H1 (cell line): ENCODE data around the gene TUBGCP3. TPM values are rescaled to one million over a fixed set of nuclear protein-coding genes. Genes with fewer than 3 reads are reported as not detected.

Experiments used
- TCF12 ChIP-seq: IDR thresholded peaks from 2 replicates; pipeline ENCODE4 v1.6.1; 2011; ENCODE audit warnings: low read depth, mild to moderate bottlenecking, low read length
- polyA plus RNA-seq, 7 experiments: library from polyadenylated mRNA; depleted of rRNA in 3 of 7; stranded (reverse) in 5 of 7; unstranded in 2 of 7; fragments of >200 nt in 5 of 7; fragments of 200-250 nt in 2 of 7; gene quantifications; 1 replicate in 5 of 7; 2 replicates in 1 of 7; 4 replicates in 1 of 7; pipeline versions ENCODE4 v1.2.1 to v1.2.3, GENCODE V29; 2011 to 2013; ENCODE audit warnings: missing spikeins in 2 of 7, mixed read lengths in 2 of 7
- total RNA-seq: library from RNA; stranded (reverse); fragmentation: NEBNext Ultra II Directional; extraction: Animal tissue kit (Norgen Biotek cat#: 25700); gene quantifications from 2 replicates; pipeline ENCODE4 v1.2.1, GENCODE V29; 2021

Gene TUBGCP3
- total and polyA plus RNA-seq, 2 of the 8 experiments (the other 6 are each of a cell fraction or from before 2014, with no cell fraction given), result 27.0 to 31.7 TPM

DNA sequence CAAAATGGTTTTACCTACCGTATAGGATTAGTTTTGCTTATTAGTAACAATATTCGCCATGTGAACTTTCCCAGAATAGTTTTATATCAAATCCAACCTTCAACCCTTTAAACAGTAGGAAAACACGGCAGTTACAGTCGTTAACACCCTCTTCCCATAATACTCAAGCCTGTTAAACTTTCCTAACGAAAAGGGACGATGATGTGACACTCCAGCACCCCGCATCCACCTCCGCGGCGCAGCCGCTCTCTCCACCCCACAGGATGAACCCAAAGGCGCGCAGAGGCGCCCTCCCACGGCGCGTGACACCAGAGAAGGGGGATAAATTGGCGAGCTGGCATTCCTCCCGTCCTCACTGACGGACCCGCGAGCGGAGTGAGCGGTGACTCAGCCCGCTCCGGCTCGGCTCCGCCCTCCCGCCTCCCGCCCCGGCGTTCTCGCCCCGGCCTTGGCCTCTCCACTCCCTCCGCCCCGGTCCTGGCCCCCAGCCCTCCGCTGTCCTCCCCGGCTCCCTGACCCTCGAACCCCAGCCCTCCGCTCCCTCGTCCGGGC lies 665 bp downstream of the TUBGCP3 start (continued):
- no peak for TF ChIP-seq TCF12
